GM19240 (cell line): ENCODE measurements around the gene MSANTD2.

Experiments used
- DNase-seq: peaks from one replicate; pipeline ENCODE4 v3.0.0; 2011; ENCODE audit warnings: low spot score; ENCODE audit not compliant: insufficient read length

MSANTD2 gene

GRCh38 chr11:124754309-124754708 is 45.9 kb downstream of the MSANTD2 start:
- no peak for DNase-seq

- DNase-seq: no peak
Observed at GRCh38 chr11:124753624-124754023, 46.6 kb downstream of the MSANTD2 start.

- DNase-seq: no peak
Observed at GRCh38 chr11:124753205-124753604, 47.0 kb downstream of the MSANTD2 start.

- DNase-seq: no peak
Observed at GRCh38 chr11:124752471-124753102, 47.6 kb downstream of the MSANTD2 start.

- no peak for DNase-seq
Observed at GRCh38 chr11:124751741-124752470, 48.3 kb downstream of the MSANTD2 start, which contains the start of gene VSIG2. TSS of gene VSIG2 (minus strand) at chr11:124752255. CDS start at chr11:124752137, 118 bp downstream.

- DNase-seq: no peak
Observed at GRCh38 chr11:124751391-124751740, 48.8 kb downstream of the MSANTD2 start.

- DNase-seq: no peak
Observed at GRCh38 chr11:124749912-124750311, 50.3 kb downstream of the MSANTD2 start.

GRCh38 chr11:124748481-124749343 is 51.5 kb downstream of the MSANTD2 start:
- no peak for DNase-seq

GRCh38 chr11:124748100-124748418 is 52.1 kb downstream of the MSANTD2 start:
- no peak for DNase-seq

GRCh38 chr11:124747406-124748099 is 52.7 kb downstream of the MSANTD2 start:
- no peak for DNase-seq

GRCh38 chr11:124746621-124747243 is 53.5 kb downstream of the MSANTD2 start:
- DNase-seq: peak; percentile 98

GRCh38 chr11:124745835-124746620 is 54.2 kb downstream of the MSANTD2 start:
- no peak for DNase-seq

- no peak for DNase-seq
Observed at GRCh38 chr11:124745270-124745834, 54.9 kb downstream of the MSANTD2 start.

GRCh38 chr11:124743050-124743449 is 57.2 kb downstream of the MSANTD2 start:
- no peak for DNase-seq

GRCh38 chr11:124742555-124742954 is 57.7 kb downstream of the MSANTD2 start:
- no peak for DNase-seq

GRCh38 chr11:124740277-124740882 is 59.8 kb downstream of the MSANTD2 start:
- DNase-seq: no peak

GRCh38 chr11:124739479-124740276 is 60.5 kb downstream of the MSANTD2 start, which contains the start of gene NRGN:
TSS of gene NRGN (plus strand) at chr11:124739942. CDS start at chr11:124740085, 143 bp downstream.
- DNase-seq: peak; percentile 93

GRCh38 chr11:124738713-124739478 is 61.3 kb downstream of the MSANTD2 start:
- DNase-seq: no peak
